ENCODE results near the gene SACM1L. TPM values are rescaled to one million over a fixed set of nuclear protein-coding genes. Genes with fewer than 3 reads are reported as not detected.

SACM1L gene
- total and polyA plus RNA-seq, 2 of the 8 experiments (the other 6 are each of a cell fraction or from before 2014, with no cell fraction given): 20.1 to 61.0 TPM

DNA sequence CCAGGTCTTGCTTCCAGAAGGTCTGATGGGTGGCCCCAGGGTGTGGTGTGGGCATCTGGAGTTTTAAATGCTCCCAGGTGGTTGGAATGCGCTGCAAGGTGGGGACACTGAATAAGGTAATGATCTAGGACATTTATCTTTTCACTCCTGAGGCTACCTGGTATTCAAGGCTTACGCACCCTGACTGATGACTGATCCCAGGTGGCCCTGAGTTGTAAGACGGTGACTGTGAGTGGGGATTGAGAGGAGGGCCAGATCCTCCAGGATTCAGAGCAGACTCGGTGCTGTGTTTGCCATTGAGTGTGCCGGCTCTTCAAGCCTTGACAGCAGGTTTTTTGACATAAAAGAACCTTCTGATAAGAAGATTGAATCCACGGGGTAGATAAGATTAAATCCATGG lies 66.9 kb downstream of the SACM1L start:
- H3K4me2 ChIP-seq (ENCODE audit: insufficient read depth in 1 of 2, low read depth in 2 of 2, low read length in 2 of 2): no peak overlapping the region
- H3K23ac ChIP-seq (ENCODE audit: insufficient read length): no peak overlapping the region
- H2AK5ac ChIP-seq (ENCODE audit: low read depth, low read length): no peak overlapping the region
- H3K4me1 ChIP-seq (replicated peaks in 1 of 4; ENCODE audit: control insufficient read depth in 3 of 4, insufficient read depth in 4 of 4, low read length in 3 of 4): peaks cover 0 to 8% (median 4%) of the 10 kb centered on the region in 4 experiments; a peak in 3 of 7 replicates
- no peaks in the 10 kb centered on the region for H3K9me3 ChIP-seq (ENCODE audit: insufficient read depth in 2 of 2, low read depth in 1 of 2, low read length in 1 of 2)
- 90% methylated on average over 6 of the region's 6 CpGs; no CpG with 5 or more reads in 1 of the 2 experiments for WGBS, 2 experiments (ENCODE audit: extremely low coverage in 1 of 2, insufficient coverage in 1 of 2, insufficient read length in 1 of 2, insufficient replicate concordance in 2 of 2, low coverage in 1 of 2, low lambda C conversion rate in 2 of 2, missing lambda C conversion rate in 1 of 2)
- no peak overlapping the region for H2BK120ac ChIP-seq (replicated peaks; ENCODE audit: low read depth, low read length)
- H3K23me2 ChIP-seq (ENCODE audit: low read depth, low read length): no peaks in the 10 kb centered on the region
- no peak overlapping the region for H3K27ac ChIP-seq (ENCODE audit: low read depth, low read length)
- H3K79me1 ChIP-seq (ENCODE audit: low read depth, low read length): no peaks in the 10 kb centered on the region
- no peak overlapping the region for H3K56ac ChIP-seq (replicated peaks; ENCODE audit: insufficient read length, low read depth, low read length)
- no peak for FAIRE-seq
- no peaks in the 10 kb centered on the region for H3K27me3 ChIP-seq (replicated peaks in 1 of 4; ENCODE audit: control insufficient read depth in 3 of 4, extremely low read depth in 1 of 4, insufficient read depth in 3 of 4, low read length in 3 of 4)
- no peak overlapping the region for H2BK15ac ChIP-seq (ENCODE audit: low read length)
- no peak overlapping the region for H3K4me3 ChIP-seq (ENCODE audit: extremely low read depth in 1 of 4, insufficient read depth in 2 of 4, low read depth in 3 of 4, low read length in 4 of 4)
- H2BK20ac ChIP-seq (ENCODE audit: low read length): no peak overlapping the region
- H4K5ac ChIP-seq (ENCODE audit: insufficient read length, low read depth, low read length): no peak overlapping the region
- no peak overlapping the region for H3K14ac ChIP-seq (ENCODE audit: insufficient read length)
- H3K36me3 ChIP-seq (ENCODE audit: control insufficient read depth in 2 of 4, insufficient read depth in 4 of 4, low read length in 3 of 4): no peaks in the 10 kb centered on the region
- no peaks in the 10 kb centered on the region for H4K20me1 ChIP-seq (replicated peaks in 1 of 2; ENCODE audit: control insufficient read depth in 1 of 2, insufficient read depth in 2 of 2, low read length in 2 of 2)
- no peak overlapping the region for H2BK5ac ChIP-seq (ENCODE audit: low read depth, low read length)
- no peak overlapping the region for H3K9ac ChIP-seq (replicated peaks in 1 of 4; ENCODE audit: extremely low read depth in 1 of 4, low read depth in 3 of 4, low read length in 3 of 4)
- no peak overlapping the region for H3K18ac ChIP-seq (ENCODE audit: extremely low read depth, low read length)
- CTCF ChIA-PET (ENCODE audit: partially characterized antibody): interaction anchor here (1.1 kb wide), 1 partner anchor 173 kb away, joined by 3 read pairs; no protein-coding TSS in a partner anchor
- H2BK12ac ChIP-seq (ENCODE audit: low read depth, low read length): no peak overlapping the region
- no peak overlapping the region for H4K91ac ChIP-seq (replicated peaks; ENCODE audit: insufficient read length, low read length)
- POLR2A ChIA-PET (ENCODE audit: partially characterized antibody): no interaction called here
- H3K79me2 ChIP-seq (ENCODE audit: control insufficient read depth in 1 of 2, insufficient read depth in 2 of 2, low read length in 2 of 2): no peaks in the 10 kb centered on the region
- H3K4ac ChIP-seq (replicated peaks; ENCODE audit: insufficient read length, low read depth, low read length): no peak overlapping the region
- no peak for DNase-seq (ENCODE audit: low read depth in 1 of 2, low spot score in 2 of 2)
- no peak for TF ChIP-seq RFX5 (IDR thresholded peaks at IDR 0.05; ENCODE audit: borderline replicate concordance, low read depth, low read length)
- TF ChIP-seq RNF2 (IDR thresholded peaks at IDR 0.05; ENCODE audit: borderline replicate concordance, low read depth, low read length, missing control alignments, poor library complexity, severe bottlenecking): no peak
- no peak for TF ChIP-seq RBBP5 (IDR thresholded peaks at IDR 0.05; ENCODE audit: borderline replicate concordance, low read depth, low read length)
- no peak for TF ChIP-seq POU5F1 (IDR thresholded peaks at IDR 0.05; ENCODE audit: low read depth, low read length)
- no peak overlapping the region for H4K8ac ChIP-seq (ENCODE audit: extremely low read depth, insufficient read depth, low read length)
- no peak overlapping the region for H2AFZ ChIP-seq (ENCODE audit: low read length)

Measured in H1 (cell line).